MM.1S (cell line): ENCODE results near the gene CADM4.

Experiments used
- EZH2 ChIP-seq: fragments of 300-600 bp; sonication (generic); optimal IDR thresholded peaks from 2 replicates; pipeline ENCODE3; 2017; ENCODE audit warnings: low read depth, mild to moderate bottlenecking, antibody characterized with exemption, low read length, mixed read lengths
- TF ChIP-seq, protein P1 (sequence below): fragments of 300-600 bp; sonication (generic); IDR thresholded peaks from 2 replicates; pipeline ENCODE4 v1.5.1; 2016; ENCODE audit warnings: antibody characterized with exemption, low read length, mixed read lengths

DNA sequence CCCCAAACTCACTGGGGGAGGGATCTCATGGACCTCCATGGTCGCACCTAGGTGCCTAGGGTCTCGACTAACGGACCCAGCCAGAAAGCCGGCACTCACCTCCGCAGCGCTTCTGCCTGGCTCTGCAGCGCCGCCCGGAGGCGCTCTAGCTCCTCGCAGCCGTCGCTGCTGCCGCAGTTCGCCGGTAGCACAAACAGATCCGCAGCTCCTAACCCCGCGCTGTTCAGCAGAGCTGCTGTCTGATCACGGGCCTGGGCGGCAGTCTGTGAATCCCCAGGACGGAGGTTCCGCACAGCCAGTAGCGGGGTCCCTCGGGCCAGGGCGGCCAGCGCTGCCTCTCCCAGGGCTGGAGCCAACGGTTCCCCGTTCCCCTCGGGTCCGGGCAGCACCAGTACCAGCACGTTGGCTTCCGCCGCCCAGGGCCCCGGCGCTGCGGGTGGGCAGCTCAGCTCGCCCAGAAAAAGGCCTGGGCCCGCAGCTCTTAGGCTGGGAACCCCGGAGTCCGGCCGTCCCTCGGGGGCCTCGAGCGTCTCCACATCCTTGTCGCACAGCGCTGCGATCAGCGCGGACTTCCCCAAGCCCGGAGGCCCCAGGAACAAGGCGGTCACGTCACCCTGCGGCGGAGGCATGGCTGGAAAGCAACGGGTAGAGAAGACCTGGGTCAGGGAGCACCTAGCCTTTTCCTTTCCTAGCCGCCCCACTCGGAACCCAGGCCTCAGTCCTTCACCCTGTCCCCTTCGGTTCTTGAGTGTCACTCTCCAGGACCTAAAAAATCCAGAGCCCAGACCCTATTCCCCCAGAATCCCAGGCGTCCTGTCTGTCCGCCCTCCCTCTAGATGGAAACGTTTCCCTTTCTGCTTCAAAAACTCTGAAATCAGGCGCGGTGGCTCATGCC, 44.7 kb downstream of the CADM4 start:
- no peak for TF ChIP-seq EZH2
- TF ChIP-seq, protein P1, sequence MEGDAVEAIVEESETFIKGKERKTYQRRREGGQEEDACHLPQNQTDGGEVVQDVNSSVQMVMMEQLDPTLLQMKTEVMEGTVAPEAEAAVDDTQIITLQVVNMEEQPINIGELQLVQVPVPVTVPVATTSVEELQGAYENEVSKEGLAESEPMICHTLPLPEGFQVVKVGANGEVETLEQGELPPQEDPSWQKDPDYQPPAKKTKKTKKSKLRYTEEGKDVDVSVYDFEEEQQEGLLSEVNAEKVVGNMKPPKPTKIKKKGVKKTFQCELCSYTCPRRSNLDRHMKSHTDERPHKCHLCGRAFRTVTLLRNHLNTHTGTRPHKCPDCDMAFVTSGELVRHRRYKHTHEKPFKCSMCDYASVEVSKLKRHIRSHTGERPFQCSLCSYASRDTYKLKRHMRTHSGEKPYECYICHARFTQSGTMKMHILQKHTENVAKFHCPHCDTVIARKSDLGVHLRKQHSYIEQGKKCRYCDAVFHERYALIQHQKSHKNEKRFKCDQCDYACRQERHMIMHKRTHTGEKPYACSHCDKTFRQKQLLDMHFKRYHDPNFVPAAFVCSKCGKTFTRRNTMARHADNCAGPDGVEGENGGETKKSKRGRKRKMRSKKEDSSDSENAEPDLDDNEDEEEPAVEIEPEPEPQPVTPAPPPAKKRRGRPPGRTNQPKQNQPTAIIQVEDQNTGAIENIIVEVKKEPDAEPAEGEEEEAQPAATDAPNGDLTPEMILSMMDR: peak; percentile 84
